ENCODE results near the gene CYP3A7. TPM values are rescaled to one million over a fixed set of nuclear protein-coding genes. Genes with fewer than 3 reads are reported as not detected.
"Not testable (repeated sequence)": the region's sequence is repeated elsewhere in the genome, so short reads cannot be mapped to it uniquely, and the experiment has no call there.

Gene CYP3A7
- total RNA-seq, 2 donors from 2014 or later = not detected

GRCh38 chr7:99751322-99752052 lies 16.5 kb upstream of the CYP3A7 start:
- not testable (repeated sequence) for H3K36me3 Mint-ChIP-seq; H3K9me3 Mint-ChIP-seq; DNase-seq (ENCODE audit: low spot score in 2 of 2); H3K27ac Mint-ChIP-seq
- ATAC-seq = peak in 1 of 2 donors; percentile 42

- peaks cover 11% of the 10 kb centered on the region in 2 donors for H3K9me3 Mint-ChIP-seq
- ATAC-seq (peak; percentile 89 to 91), DNase-seq (ENCODE audit: low spot score in 2 of 2) (no peak)
- no peak overlapping the region for H3K27ac Mint-ChIP-seq
- peaks cover 4 to 8% of the 10 kb centered on the region in 2 donors for H3K36me3 Mint-ChIP-seq
Observed at GRCh38 chr7:99748846-99749579, 14.0 kb upstream of the CYP3A7 start.

GRCh38 chr7:99746915-99747314 lies 11.9 kb upstream of the CYP3A7 start:
- not testable (repeated sequence) for H3K27ac Mint-ChIP-seq; DNase-seq (ENCODE audit: low spot score in 2 of 2); ATAC-seq
- Mint-ChIP-seq H3K36me3 (peaks cover 11 to 14% of the 10 kb centered on the region in 2 donors), H3K9me3 (peaks cover 11 to 12% of the 10 kb centered on the region in 2 donors)

GRCh38 chr7:99745395-99745794 lies 10.4 kb upstream of the CYP3A7 start:
- not testable (repeated sequence) for DNase-seq (ENCODE audit: low spot score in 2 of 2); H3K27ac Mint-ChIP-seq; ATAC-seq
- Mint-ChIP-seq H3K36me3 (peaks cover 11 to 25% of the 10 kb centered on the region in 2 donors), H3K9me3 (peaks cover 11 to 12% of the 10 kb centered on the region in 2 donors)

GRCh38 chr7:99742737-99743394 lies 7.9 kb upstream of the CYP3A7 start:
- DNase-seq (ENCODE audit: low spot score in 2 of 2) = no peak
- ATAC-seq = no peak
- Mint-ChIP-seq H3K27ac (no peak overlapping the region), H3K9me3 (peaks cover 11 to 12% of the 10 kb centered on the region in 2 donors), H3K36me3 (peaks cover 11 to 34% of the 10 kb centered on the region in 2 donors)

- Mint-ChIP-seq H3K27ac (peak overlapping the region in 1 of 2 donors; percentile 48), H3K9me3 (peaks cover 11 to 12% of the 10 kb centered on the region in 2 donors), H3K36me3 (peaks cover 14 to 34% of the 10 kb centered on the region in 2 donors)
- DNase-seq (ENCODE audit: low spot score in 2 of 2) (no peak), ATAC-seq (no peak)
Observed at GRCh38 chr7:99741441-99741795, 6.4 kb upstream of the CYP3A7 start.

- H3K9me3 Mint-ChIP-seq = peaks cover 9 to 11% of the 10 kb centered on the region in 2 donors
- DNase-seq (ENCODE audit: low spot score in 2 of 2) (no peak), ATAC-seq (peak; percentile 36 to 45)
- peak overlapping the region in 1 of 2 donors; percentile 48 for H3K27ac Mint-ChIP-seq
- peaks cover 14 to 34% of the 10 kb centered on the region in 2 donors for H3K36me3 Mint-ChIP-seq
Observed at GRCh38 chr7:99740573-99741440, 5.8 kb upstream of the CYP3A7 start.

- peak overlapping the region in 1 of 2 donors; percentile 48 for H3K27ac Mint-ChIP-seq
- H3K36me3 Mint-ChIP-seq = peaks cover 14 to 34% of the 10 kb centered on the region in 2 donors
- no peak for DNase-seq (ENCODE audit: low spot score in 2 of 2)
- peaks cover 4 to 6% of the 10 kb centered on the region in 2 donors for H3K9me3 Mint-ChIP-seq
- ATAC-seq = peak; percentile 51 to 83
Observed at GRCh38 chr7:99739699-99740572, 4.9 kb upstream of the CYP3A7 start.

GRCh38 chr7:99737726-99738125 lies 2.7 kb upstream of the CYP3A7 start:
- H3K9me3 Mint-ChIP-seq = no peaks in the 10 kb centered on the region
- DNase-seq (ENCODE audit: low spot score in 2 of 2) (no peak), ATAC-seq (peak in 1 of 2 donors; percentile 55)
- H3K36me3 Mint-ChIP-seq = peaks cover 4 to 19% of the 10 kb centered on the region in 2 donors
- peak overlapping the region in 1 of 2 donors; percentile 41 for H3K27ac Mint-ChIP-seq

GRCh38 chr7:99736667-99737066 lies 1.7 kb upstream of the CYP3A7 start:
- H3K27ac Mint-ChIP-seq = peak overlapping the region in 1 of 2 donors; percentile 59
- DNase-seq (ENCODE audit: low spot score in 2 of 2); ATAC-seq; H3K9me3 Mint-ChIP-seq: not testable (repeated sequence)
- H3K36me3 Mint-ChIP-seq = peaks cover 4 to 19% of the 10 kb centered on the region in 2 donors

- DNase-seq (ENCODE audit: low spot score in 2 of 2) = no peak
- Mint-ChIP-seq H3K9me3 (no peaks in the 10 kb centered on the region), H3K36me3 (peaks cover 0 to 4% of the 10 kb centered on the region in 2 donors), H3K27ac (no peak overlapping the region)
- no peak for ATAC-seq
Observed at GRCh38 chr7:99733448-99733847, 1.5 kb downstream of the CYP3A7 start.

GRCh38 chr7:99733003-99733402 lies 2.0 kb downstream of the CYP3A7 start:
- no peaks in the 10 kb centered on the region for H3K9me3 Mint-ChIP-seq
- DNase-seq (ENCODE audit: low spot score in 2 of 2) (no peak), ATAC-seq (no peak)
- peaks cover 0 to 4% of the 10 kb centered on the region in 2 donors for H3K36me3 Mint-ChIP-seq
- no peak overlapping the region for H3K27ac Mint-ChIP-seq

GRCh38 chr7:99731638-99732374 lies 3.2 kb downstream of the CYP3A7 start:
- H3K36me3 Mint-ChIP-seq = peaks cover 0 to 3% of the 10 kb centered on the region in 2 donors
- peak; percentile 84 to 94 for ATAC-seq
- no peak overlapping the region for H3K27ac Mint-ChIP-seq
- no peaks in the 10 kb centered on the region for H3K9me3 Mint-ChIP-seq
- peak in 1 of 2 donors; percentile 13 for DNase-seq (ENCODE audit: low spot score in 2 of 2)

- ATAC-seq (no peak), DNase-seq (ENCODE audit: low spot score in 2 of 2) (no peak)
- H3K36me3 Mint-ChIP-seq = no peaks in the 10 kb centered on the region
- H3K9me3 Mint-ChIP-seq = no peaks in the 10 kb centered on the region
- H3K27ac Mint-ChIP-seq = no peak overlapping the region
Observed at GRCh38 chr7:99730992-99731391, 4.0 kb downstream of the CYP3A7 start.
